Measurements from ENCODE around the gene FHAD1.

DNA sequence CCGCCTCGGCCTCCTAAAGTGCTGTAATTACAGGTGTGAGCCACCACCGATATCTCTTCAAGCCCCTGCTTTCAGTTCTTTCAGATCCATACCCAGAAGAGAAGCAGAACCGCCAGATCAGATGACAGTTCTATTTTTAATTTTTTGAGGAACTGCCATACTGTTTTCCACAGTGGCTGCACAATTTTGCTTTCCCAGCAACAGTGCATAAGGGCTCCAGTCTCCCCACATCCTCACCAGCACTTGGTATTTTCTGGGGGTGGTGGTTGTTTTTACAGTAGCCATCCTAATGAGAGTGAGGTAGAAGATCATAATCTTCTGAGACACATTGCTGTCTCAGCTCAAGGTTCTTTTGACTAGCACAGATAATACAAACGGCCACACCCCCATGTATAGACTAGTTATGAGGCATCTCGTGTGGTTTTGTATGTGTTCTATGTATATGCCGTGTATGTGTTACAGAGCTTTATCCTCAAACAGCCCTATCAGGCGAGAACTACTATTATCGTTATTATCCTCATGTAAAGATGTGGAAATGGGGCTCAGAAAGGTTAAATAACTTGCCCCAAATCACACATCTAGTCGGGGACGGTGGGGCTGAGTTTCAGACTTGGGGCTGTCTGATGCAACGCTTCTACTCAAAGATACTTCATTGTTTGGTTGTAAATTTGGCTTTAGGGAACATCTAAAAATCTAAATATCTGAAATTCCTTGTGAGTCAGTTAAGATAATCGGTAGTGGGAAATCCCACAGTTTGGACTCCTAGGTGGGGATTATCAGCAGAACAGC is 12.0 kb downstream of the FHAD1 start:
- TF ChIP-seq CEBPB (IDR thresholded peaks at IDR 0.05) (no peak), TAF1 (IDR thresholded peaks at IDR 0.05; ENCODE audit: low read depth) (no peak)
- TF ChIP-seq, protein P1, sequence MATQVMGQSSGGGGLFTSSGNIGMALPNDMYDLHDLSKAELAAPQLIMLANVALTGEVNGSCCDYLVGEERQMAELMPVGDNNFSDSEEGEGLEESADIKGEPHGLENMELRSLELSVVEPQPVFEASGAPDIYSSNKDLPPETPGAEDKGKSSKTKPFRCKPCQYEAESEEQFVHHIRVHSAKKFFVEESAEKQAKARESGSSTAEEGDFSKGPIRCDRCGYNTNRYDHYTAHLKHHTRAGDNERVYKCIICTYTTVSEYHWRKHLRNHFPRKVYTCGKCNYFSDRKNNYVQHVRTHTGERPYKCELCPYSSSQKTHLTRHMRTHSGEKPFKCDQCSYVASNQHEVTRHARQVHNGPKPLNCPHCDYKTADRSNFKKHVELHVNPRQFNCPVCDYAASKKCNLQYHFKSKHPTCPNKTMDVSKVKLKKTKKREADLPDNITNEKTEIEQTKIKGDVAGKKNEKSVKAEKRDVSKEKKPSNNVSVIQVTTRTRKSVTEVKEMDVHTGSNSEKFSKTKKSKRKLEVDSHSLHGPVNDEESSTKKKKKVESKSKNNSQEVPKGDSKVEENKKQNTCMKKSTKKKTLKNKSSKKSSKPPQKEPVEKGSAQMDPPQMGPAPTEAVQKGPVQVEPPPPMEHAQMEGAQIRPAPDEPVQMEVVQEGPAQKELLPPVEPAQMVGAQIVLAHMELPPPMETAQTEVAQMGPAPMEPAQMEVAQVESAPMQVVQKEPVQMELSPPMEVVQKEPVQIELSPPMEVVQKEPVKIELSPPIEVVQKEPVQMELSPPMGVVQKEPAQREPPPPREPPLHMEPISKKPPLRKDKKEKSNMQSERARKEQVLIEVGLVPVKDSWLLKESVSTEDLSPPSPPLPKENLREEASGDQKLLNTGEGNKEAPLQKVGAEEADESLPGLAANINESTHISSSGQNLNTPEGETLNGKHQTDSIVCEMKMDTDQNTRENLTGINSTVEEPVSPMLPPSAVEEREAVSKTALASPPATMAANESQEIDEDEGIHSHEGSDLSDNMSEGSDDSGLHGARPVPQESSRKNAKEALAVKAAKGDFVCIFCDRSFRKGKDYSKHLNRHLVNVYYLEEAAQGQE (IDR thresholded peaks at IDR 0.05; ENCODE audit: low read depth), result no peak
